ENCODE data around the gene MAPK8IP3.

- TF ChIP-seq CTCF (IDR thresholded peaks at IDR 0.05; ENCODE audit: insufficient read depth, low read length, poor library complexity, severe bottlenecking) (no peak), EZH2phosphoT487 (conservative IDR thresholded peaks at IDR 0.05; ENCODE audit: low read length) (no peak)
Measured at GRCh38 chr16:1673424-1674151, 32.4 kb upstream of the MAPK8IP3 start.

Measured in SU-DHL-6 (cell line).